RWPE1 (cell line): ENCODE results near the gene SLC16A5.
"Not testable (repeated sequence)": the region's sequence is repeated elsewhere in the genome, so short reads cannot be mapped to it uniquely, and the experiment has no call there.

Source experiments
- CTCF ChIA-PET: fragments of 350-600 bp; sonication (Branson Sonifier 250); formaldehyde crosslinking; extraction: SDS; loops from one replicate; lab custom pipeline; 2021; lab: Yijun Ruan, JAX
- POLR2A ChIA-PET: fragments of 400-600 bp; formaldehyde crosslinking; extraction: SDS; loops from one replicate; lab custom pipeline; 2020; ENCODE audit warnings: antibody characterized with exemption; ENCODE audit not compliant: low non-redundant PET; lab: Yijun Ruan, JAX
- DNase-seq: peaks from one replicate; pipeline ENCODE4 v3.0.0; 2012; ENCODE audit warnings: low spot score
- H3K27ac ChIP-seq: fragments of 450-650 bp; 2 replicates; pipeline ENCODE4 v1.5.1; 2017
- TF ChIP-seq, protein P1 (sequence below): fragments of 450-650 bp; conservative IDR thresholded peaks from 2 replicates; pipeline ENCODE4 v1.5.1; 2017; ENCODE audit warnings: low read depth, mild to moderate bottlenecking

SLC16A5 gene

DNA sequence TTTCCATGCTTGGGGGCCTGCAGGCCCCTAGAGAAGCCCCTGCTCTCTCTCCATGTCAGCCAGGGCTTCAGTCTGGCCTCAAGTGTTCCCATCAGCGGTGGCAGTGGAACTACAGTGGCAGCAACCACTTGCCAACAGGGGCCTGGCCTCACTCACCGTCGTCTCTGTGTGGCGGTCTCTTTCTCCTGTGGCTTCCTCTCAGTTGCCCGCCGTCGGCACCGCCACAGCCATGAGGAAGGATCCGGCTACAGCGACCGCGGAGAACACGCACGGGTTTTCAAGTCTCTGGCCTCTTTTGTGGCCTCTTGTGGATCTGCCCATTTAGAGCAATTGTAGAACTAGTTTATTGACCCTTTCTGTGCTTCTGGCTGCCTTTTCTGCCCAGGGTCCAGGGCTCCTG, 30.6 kb downstream of the SLC16A5 start:
- peak overlapping the region; percentile 39 for H3K27ac ChIP-seq
- no peak for DNase-seq
- POLR2A ChIA-PET = interaction anchor here (0.6 kb wide), 1 partner anchor 55 kb away, joined by 3 read pairs; no protein-coding TSS in a partner anchor
- CTCF ChIA-PET = interaction anchor here (0.6 kb wide), 2 partner anchors 26 to 49 kb away, joined by 4 to 6 read pairs; no protein-coding TSS in a partner anchor
- TF ChIP-seq, protein P1, sequence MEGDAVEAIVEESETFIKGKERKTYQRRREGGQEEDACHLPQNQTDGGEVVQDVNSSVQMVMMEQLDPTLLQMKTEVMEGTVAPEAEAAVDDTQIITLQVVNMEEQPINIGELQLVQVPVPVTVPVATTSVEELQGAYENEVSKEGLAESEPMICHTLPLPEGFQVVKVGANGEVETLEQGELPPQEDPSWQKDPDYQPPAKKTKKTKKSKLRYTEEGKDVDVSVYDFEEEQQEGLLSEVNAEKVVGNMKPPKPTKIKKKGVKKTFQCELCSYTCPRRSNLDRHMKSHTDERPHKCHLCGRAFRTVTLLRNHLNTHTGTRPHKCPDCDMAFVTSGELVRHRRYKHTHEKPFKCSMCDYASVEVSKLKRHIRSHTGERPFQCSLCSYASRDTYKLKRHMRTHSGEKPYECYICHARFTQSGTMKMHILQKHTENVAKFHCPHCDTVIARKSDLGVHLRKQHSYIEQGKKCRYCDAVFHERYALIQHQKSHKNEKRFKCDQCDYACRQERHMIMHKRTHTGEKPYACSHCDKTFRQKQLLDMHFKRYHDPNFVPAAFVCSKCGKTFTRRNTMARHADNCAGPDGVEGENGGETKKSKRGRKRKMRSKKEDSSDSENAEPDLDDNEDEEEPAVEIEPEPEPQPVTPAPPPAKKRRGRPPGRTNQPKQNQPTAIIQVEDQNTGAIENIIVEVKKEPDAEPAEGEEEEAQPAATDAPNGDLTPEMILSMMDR = no peak

DNA sequence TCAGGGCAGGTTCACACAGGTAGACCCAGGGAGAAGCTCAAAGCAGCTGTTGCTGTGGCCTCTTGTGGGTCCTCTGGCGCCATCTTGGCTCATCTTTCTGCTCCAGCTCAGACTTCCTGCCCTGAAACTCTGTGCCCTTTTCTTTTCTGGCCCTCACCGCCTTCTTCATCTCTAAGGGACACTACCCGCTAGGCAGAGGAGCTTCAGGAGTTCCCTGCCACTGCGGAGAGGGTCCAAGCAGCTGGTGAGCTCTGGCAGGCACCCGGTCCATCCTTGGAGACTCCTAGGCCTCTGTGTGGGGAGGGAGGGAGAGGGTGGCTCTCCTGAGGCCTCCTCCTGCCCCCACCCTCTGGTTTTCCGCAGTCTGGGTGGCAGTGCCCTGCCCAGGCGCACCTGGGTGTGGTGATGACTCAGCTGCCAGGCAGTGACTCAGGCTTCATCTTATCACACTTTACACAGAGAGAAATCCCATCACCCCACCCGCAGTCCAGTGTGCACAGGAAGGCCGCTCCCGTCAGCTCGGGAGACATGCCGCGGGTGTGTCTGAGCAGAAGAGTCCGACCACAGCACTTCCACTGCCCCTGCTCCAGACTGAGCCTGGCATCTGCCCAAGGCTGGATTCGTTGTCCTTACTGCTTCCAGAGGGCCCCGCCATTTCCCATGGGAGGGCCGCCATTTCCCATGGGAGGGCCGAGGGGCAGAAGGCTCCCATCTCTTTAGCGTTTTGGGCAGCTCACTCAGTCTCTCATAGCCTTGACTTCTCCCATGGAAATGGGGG, 36.5 kb downstream of the SLC16A5 start:
- peak; percentile 96 for DNase-seq
- H3K27ac ChIP-seq = peak overlapping the region; percentile 100
- TF ChIP-seq, protein P1 = no peak
- CTCF ChIA-PET = interaction anchor here (1.0 to 3.4 kb wide), 3 partner anchors 10 to 77 kb away, joined by 3 to 23 read pairs (median 4); no protein-coding TSS in a partner anchor
- POLR2A ChIA-PET = interaction anchor here (0.9 to 1.1 kb wide), 2 partner anchors 30 to 36 kb away, joined by 3 to 4 read pairs; partner anchors contain the start of genes JPT1 and SLC16A5

DNA sequence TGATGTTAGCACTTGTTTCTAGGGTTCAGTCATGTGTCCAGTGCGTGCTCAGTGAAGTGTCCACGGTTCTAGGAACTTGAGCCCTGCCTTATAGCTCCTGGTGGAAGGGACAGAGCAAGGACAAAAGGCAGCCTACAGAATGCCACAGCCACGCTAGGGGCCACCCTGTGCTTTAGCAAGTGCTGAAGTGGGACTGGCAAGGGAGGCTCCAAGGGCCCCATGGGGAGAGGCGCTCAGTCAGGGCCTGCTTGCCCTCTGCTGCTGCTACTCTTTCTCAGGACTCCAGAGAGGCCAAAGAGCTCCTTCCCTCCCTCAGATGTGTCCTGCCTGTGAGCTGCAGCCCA, 37.0 kb downstream of the SLC16A5 start:
- TF ChIP-seq, protein P1 = no peak
- ChIA-PET POLR2A (interaction anchor here (1.1 kb wide), 1 partner anchor 37 kb away, joined by 4 read pairs; the partner anchor contains the start of gene SLC16A5), CTCF (interaction anchor here (1.1 to 3.4 kb wide), 2 partner anchors 10 to 11 kb away, joined by 3 to 23 read pairs; no protein-coding TSS in a partner anchor)
- peak overlapping the region; percentile 100 for H3K27ac ChIP-seq
- DNase-seq = no peak

DNA sequence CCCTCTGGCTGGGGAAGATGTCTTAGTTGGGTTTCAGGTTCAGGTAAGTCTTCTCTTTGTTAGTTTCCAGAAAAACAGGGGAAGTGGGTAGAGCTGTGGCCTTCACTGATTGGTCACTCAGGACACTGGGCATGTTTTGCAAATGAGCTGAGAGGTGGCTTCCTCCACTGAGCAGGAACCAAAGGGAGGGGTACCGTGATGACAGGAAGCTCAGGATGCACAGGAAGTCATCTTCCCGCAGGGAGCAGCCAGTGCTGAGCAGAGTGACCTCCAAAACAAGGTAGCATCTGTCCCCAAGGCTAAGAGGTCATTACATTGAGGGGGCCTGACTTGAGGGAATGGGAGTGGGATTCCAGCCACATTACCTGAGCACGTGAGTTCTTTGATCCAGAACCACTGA, 38.2 kb downstream of the SLC16A5 start:
- peak overlapping the region; percentile 100 for H3K27ac ChIP-seq

DNA sequence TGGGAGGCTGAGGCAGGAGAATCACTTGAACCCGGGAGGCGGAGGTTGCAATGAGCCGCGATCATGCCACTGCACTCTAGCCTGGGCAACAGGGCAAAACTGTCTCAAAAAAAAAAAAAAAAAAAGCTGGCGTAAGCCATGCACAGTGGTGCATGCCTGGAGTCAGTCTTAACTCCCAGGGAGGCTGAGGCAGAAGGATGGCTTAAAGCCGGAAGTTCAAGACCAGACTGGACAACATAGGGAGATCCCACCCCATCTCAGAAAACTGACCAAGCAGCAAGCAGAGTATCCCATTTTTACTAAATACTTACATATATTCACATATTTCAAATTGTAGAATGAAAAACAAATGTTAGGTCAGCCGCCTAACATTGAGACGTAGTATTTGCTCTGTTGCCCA, 39.2 kb downstream of the SLC16A5 start:
- CTCF ChIA-PET = interaction anchor here (0.7 to 2.9 kb wide), 2 partner anchors 13 to 243 kb away, joined by 3 to 14 read pairs; no protein-coding TSS in a partner anchor
- DNase-seq = no peak
- POLR2A ChIA-PET = no interaction called here
- H3K27ac ChIP-seq = peak overlapping the region; percentile 100
- TF ChIP-seq, protein P1 = no peak

More for the DNA sequence above, 38.2 kb downstream of the SLC16A5 start:
- POLR2A ChIA-PET = no interaction called here
- DNase-seq = no peak
- TF ChIP-seq, protein P1 = no peak
- CTCF ChIA-PET = interaction anchor here (0.7 kb wide), 1 partner anchor 12 kb away, joined by 3 read pairs; no protein-coding TSS in a partner anchor

DNA sequence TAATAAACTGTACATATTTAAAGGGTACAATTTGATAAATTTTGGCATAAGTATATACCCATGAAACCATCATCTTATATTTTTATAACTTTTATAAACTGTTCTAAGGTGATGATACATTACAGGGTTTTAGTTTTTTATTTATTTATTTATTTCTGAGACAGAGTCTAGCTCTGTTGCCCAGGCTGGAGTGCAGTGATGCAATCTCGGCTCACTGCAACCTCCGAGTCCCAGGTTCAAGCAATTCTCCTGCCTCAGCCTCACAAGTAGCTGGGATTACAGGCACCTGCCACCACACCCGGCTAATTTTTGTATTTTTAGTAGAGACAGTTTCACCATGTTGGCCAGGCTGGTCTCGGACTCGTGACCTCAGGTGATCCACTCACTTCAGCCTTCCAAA, 40.2 kb downstream of the SLC16A5 start:
- DNase-seq, POLR2A ChIA-PET: not testable (repeated sequence)
- peak overlapping the region; percentile 100 for H3K27ac ChIP-seq
- CTCF ChIA-PET = interaction anchor here (2.9 kb wide), 1 partner anchor 14 kb away, joined by 14 read pairs; no protein-coding TSS in a partner anchor
